ENCODE results near the gene ZNF385D.

Gene ZNF385D

DNA sequence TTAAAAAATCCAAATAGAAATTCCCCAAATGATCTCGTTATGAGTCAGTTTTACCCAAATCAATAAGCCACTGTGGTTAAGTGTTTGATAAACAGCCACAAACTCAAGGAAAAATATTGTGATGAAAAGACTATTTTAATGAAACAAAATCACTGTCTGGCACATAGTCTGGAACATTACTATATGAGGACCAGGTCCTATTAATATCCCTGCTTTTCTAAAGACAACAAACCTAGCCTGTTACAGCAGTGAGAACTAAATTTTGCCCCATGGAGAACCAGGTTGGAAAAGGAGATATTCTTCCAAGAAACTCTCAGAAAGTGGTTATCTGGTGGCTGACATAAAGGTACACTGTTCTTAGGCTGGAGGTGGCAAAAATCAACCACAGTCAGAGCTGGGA lies 27.7 kb upstream of the ZNF385D start:
- H3K27me3 ChIP-seq (ENCODE audit: insufficient read depth, insufficient read length): no peaks in the 10 kb centered on the region
- DNase-seq (ENCODE audit: low read depth, low spot score): no peak
- no peak overlapping the region for H3K9ac ChIP-seq (ENCODE audit: insufficient read length, low read depth)
- no peak for TF ChIP-seq YY1 (IDR thresholded peaks at IDR 0.05; ENCODE audit: insufficient read depth, insufficient read length)
- no peak for TF ChIP-seq SUZ12 (IDR thresholded peaks at IDR 0.05; ENCODE audit: extremely low read depth, insufficient read depth, insufficient read length)
- no peak for TF ChIP-seq ZNF274 (IDR thresholded peaks at IDR 0.05; ENCODE audit: low read depth, low read length)
- no peak overlapping the region for H3K4me3 ChIP-seq (ENCODE audit: insufficient read length, low read depth)
- no peaks in the 10 kb centered on the region for H3K36me3 ChIP-seq (ENCODE audit: insufficient read depth, insufficient read length, low read length)
- H3K4me1 ChIP-seq (ENCODE audit: insufficient read depth, insufficient read length): no peaks in the 10 kb centered on the region
- H3K9me3 ChIP-seq (ENCODE audit: insufficient read depth, low read length): no peaks in the 10 kb centered on the region

DNA sequence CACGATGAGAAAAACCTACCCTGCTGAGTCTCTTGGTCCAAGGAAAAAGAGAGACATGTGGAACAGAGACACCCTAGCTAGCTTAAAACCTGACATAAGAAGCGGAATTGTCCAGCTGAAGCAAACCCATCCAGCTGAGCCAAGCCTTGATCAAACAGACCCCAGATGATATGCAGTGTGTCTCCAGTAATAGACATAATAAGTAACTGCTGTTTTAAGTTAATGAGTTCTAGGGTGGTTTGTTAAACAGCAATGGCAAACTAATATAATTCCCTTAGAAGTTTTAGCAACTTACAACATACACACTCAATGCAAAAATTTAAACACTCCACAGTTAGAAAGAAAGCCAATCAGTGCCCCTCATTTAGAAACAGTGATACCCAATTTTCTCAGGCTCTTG lies 26.8 kb upstream of the ZNF385D start:
- no peak for DNase-seq (ENCODE audit: low read depth, low spot score)
- Histone ChIP-seq H3K9ac (ENCODE audit: insufficient read length, low read depth) (no peak overlapping the region), H3K4me1 (ENCODE audit: insufficient read depth, insufficient read length) (no peaks in the 10 kb centered on the region)

DNA sequence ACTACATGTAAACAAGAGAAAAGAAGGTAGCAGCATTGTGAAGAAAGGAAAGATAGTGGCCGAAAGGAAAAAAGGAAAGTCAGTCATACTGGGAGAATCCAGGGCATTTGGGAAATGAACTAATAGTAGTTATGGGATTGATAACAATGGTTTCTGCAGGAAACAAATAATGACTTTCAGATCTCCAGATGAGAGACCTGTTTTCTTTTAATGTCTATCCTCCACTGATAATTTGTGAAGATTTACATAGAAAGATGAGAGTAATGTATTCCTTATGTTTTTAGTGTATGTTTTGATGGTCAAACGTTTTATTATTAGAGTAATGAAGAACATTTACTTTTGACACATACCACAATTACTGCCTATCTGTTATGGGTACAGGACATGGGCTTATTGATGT lies 15.0 kb upstream of the ZNF385D start:
- no peak overlapping the region for H3K4me3 ChIP-seq (ENCODE audit: insufficient read length, low read depth)
- TF ChIP-seq YY1 (IDR thresholded peaks at IDR 0.05; ENCODE audit: insufficient read depth, insufficient read length) (no peak), SUZ12 (IDR thresholded peaks at IDR 0.05; ENCODE audit: extremely low read depth, insufficient read depth, insufficient read length) (no peak), ZNF274 (IDR thresholded peaks at IDR 0.05; ENCODE audit: low read depth, low read length) (no peak)
- H3K9ac ChIP-seq (ENCODE audit: insufficient read length, low read depth): no peak overlapping the region
- H3K4me1 ChIP-seq (ENCODE audit: insufficient read depth, insufficient read length): no peaks in the 10 kb centered on the region
- no peak for DNase-seq (ENCODE audit: low read depth, low spot score)
- no peaks in the 10 kb centered on the region for H3K27me3 ChIP-seq (ENCODE audit: insufficient read depth, insufficient read length)
- H3K36me3 ChIP-seq (ENCODE audit: insufficient read depth, insufficient read length, low read length): no peaks in the 10 kb centered on the region
- H3K9me3 ChIP-seq (ENCODE audit: insufficient read depth, low read length): no peaks in the 10 kb centered on the region

More for the DNA sequence above, 26.8 kb upstream of the ZNF385D start:
- no peaks in the 10 kb centered on the region for H3K36me3 ChIP-seq (ENCODE audit: insufficient read depth, insufficient read length, low read length)
- no peak overlapping the region for H3K4me3 ChIP-seq (ENCODE audit: insufficient read length, low read depth)
- H3K27me3 ChIP-seq (ENCODE audit: insufficient read depth, insufficient read length): no peaks in the 10 kb centered on the region
- H3K9me3 ChIP-seq (ENCODE audit: insufficient read depth, low read length): no peaks in the 10 kb centered on the region
- no peak for TF ChIP-seq ZNF274 (IDR thresholded peaks at IDR 0.05; ENCODE audit: low read depth, low read length)
- no peak for TF ChIP-seq SUZ12 (IDR thresholded peaks at IDR 0.05; ENCODE audit: extremely low read depth, insufficient read depth, insufficient read length)
- TF ChIP-seq YY1 (IDR thresholded peaks at IDR 0.05; ENCODE audit: insufficient read depth, insufficient read length): no peak

DNA sequence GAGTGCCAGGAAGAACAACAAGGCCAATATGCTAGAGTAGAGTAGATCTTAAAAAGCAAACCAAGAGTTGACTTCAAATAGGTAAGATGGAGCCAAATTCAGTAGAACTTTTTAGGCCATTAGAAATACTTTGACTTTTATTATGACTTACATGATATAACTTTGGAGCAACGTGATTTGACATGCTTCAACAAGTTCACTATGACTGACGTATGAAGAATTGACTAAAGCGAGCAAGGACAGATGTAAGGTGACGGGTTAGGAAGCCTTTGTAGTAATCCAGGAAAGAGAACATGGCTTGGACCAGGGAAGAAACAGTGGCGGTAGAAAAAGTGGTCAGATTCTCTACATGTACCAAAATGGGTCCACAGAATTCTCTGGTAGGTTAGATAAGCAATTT lies 4.9 kb upstream of the ZNF385D start:
- H3K36me3 ChIP-seq (ENCODE audit: insufficient read depth, insufficient read length, low read length): no peaks in the 10 kb centered on the region
- H3K4me1 ChIP-seq (ENCODE audit: insufficient read depth, insufficient read length): no peaks in the 10 kb centered on the region
- H3K9me3 ChIP-seq (ENCODE audit: insufficient read depth, low read length): no peaks in the 10 kb centered on the region
- no peak for DNase-seq (ENCODE audit: low read depth, low spot score)
- no peak overlapping the region for H3K4me3 ChIP-seq (ENCODE audit: insufficient read length, low read depth)
- no peaks in the 10 kb centered on the region for H3K27me3 ChIP-seq (ENCODE audit: insufficient read depth, insufficient read length)
- no peak for TF ChIP-seq YY1 (IDR thresholded peaks at IDR 0.05; ENCODE audit: insufficient read depth, insufficient read length)
- TF ChIP-seq SUZ12 (IDR thresholded peaks at IDR 0.05; ENCODE audit: extremely low read depth, insufficient read depth, insufficient read length): no peak
- no peak for TF ChIP-seq ZNF274 (IDR thresholded peaks at IDR 0.05; ENCODE audit: low read depth, low read length)
- H3K9ac ChIP-seq (ENCODE audit: insufficient read length, low read depth): no peak overlapping the region

GRCh38 chr3:21754839-21755238 lies 3.8 kb upstream of the ZNF385D start:
- TF ChIP-seq SUZ12 (IDR thresholded peaks at IDR 0.05; ENCODE audit: extremely low read depth, insufficient read depth, insufficient read length): no peak
- no peak for TF ChIP-seq ZNF274 (IDR thresholded peaks at IDR 0.05; ENCODE audit: low read depth, low read length)
- TF ChIP-seq YY1 (IDR thresholded peaks at IDR 0.05; ENCODE audit: insufficient read depth, insufficient read length): no peak
- no peak for DNase-seq (ENCODE audit: low read depth, low spot score)
- H3K9me3 ChIP-seq (ENCODE audit: insufficient read depth, low read length): no peaks in the 10 kb centered on the region
- H3K9ac ChIP-seq (ENCODE audit: insufficient read length, low read depth): no peak overlapping the region
- H3K36me3 ChIP-seq (ENCODE audit: insufficient read depth, insufficient read length, low read length): no peaks in the 10 kb centered on the region
- H3K27me3 ChIP-seq (ENCODE audit: insufficient read depth, insufficient read length): peaks cover 10% of the 10 kb centered on the region
- no peaks in the 10 kb centered on the region for H3K4me1 ChIP-seq (ENCODE audit: insufficient read depth, insufficient read length)
- no peak overlapping the region for H3K4me3 ChIP-seq (ENCODE audit: insufficient read length, low read depth)

- peak; percentile 30 for DNase-seq (ENCODE audit: low read depth, low spot score)
- Histone ChIP-seq H3K27me3 (ENCODE audit: insufficient read depth, insufficient read length) (peaks cover 20% of the 10 kb centered on the region), H3K9ac (ENCODE audit: insufficient read length, low read depth) (no peak overlapping the region), H3K36me3 (ENCODE audit: insufficient read depth, insufficient read length, low read length) (no peaks in the 10 kb centered on the region), H3K9me3 (ENCODE audit: insufficient read depth, low read length) (no peaks in the 10 kb centered on the region), H3K4me1 (ENCODE audit: insufficient read depth, insufficient read length) (no peaks in the 10 kb centered on the region), H3K4me3 (ENCODE audit: insufficient read length, low read depth) (no peak overlapping the region)
- TF ChIP-seq SUZ12 (IDR thresholded peaks at IDR 0.05; ENCODE audit: extremely low read depth, insufficient read depth, insufficient read length) (no peak), ZNF274 (IDR thresholded peaks at IDR 0.05; ENCODE audit: low read depth, low read length) (no peak), YY1 (IDR thresholded peaks at IDR 0.05; ENCODE audit: insufficient read depth, insufficient read length) (no peak)
Observed at GRCh38 chr3:21752749-21753347, 1.8 kb upstream of the ZNF385D start.

- DNase-seq (ENCODE audit: low read depth, low spot score): no peak
- no peaks in the 10 kb centered on the region for H3K9me3 ChIP-seq (ENCODE audit: insufficient read depth, low read length)
- H3K9ac ChIP-seq (ENCODE audit: insufficient read length, low read depth): peak overlapping the region; percentile 37
- peaks cover 20% of the 10 kb centered on the region for H3K27me3 ChIP-seq (ENCODE audit: insufficient read depth, insufficient read length)
- no peak overlapping the region for H3K4me3 ChIP-seq (ENCODE audit: insufficient read length, low read depth)
- TF ChIP-seq SUZ12 (IDR thresholded peaks at IDR 0.05; ENCODE audit: extremely low read depth, insufficient read depth, insufficient read length) (no peak), YY1 (IDR thresholded peaks at IDR 0.05; ENCODE audit: insufficient read depth, insufficient read length) (no peak), ZNF274 (IDR thresholded peaks at IDR 0.05; ENCODE audit: low read depth, low read length) (no peak)
- no peaks in the 10 kb centered on the region for H3K4me1 ChIP-seq (ENCODE audit: insufficient read depth, insufficient read length)
- H3K36me3 ChIP-seq (ENCODE audit: insufficient read depth, insufficient read length, low read length): no peaks in the 10 kb centered on the region
Observed at GRCh38 chr3:21751886-21752285, 876 bp upstream of the ZNF385D start.
